WTC11 (cell line): ENCODE data around the gene FAM3D.

Experiments
- AFF4 ChIP-seq: sonication (generic); formaldehyde crosslinking; IDR thresholded peaks from 2 replicates; pipeline ENCODE4 v1.8.1; 2023; ENCODE audit warnings: mild to moderate bottlenecking, missing genetic modification reagents, borderline replicate concordance
- JUN ChIP-seq: sonication (generic); formaldehyde crosslinking; IDR thresholded peaks from 2 replicates; pipeline ENCODE4 v1.8.0; 2023; ENCODE audit warnings: mild to moderate bottlenecking, missing genetic modification reagents
- MAX ChIP-seq: sonication (generic); formaldehyde crosslinking; IDR thresholded peaks from 2 replicates; pipeline ENCODE4 v1.8.0; 2022; ENCODE audit warnings: mild to moderate bottlenecking, missing genetic modification reagents
- SMAD4 ChIP-seq: sonication (generic); formaldehyde crosslinking; IDR thresholded peaks from 2 replicates; pipeline ENCODE4 v1.8.0; 2022; ENCODE audit warnings: mild to moderate bottlenecking, missing genetic modification reagents
- TEAD4 ChIP-seq: sonication (generic); formaldehyde crosslinking; IDR thresholded peaks from 2 replicates; pipeline ENCODE4 v1.8.0; 2022; ENCODE audit warnings: mild to moderate bottlenecking, missing genetic modification reagents
- ZBTB21 ChIP-seq: sonication (generic); formaldehyde crosslinking; IDR thresholded peaks from 2 replicates; pipeline ENCODE4 v1.8.1; 2023; ENCODE audit warnings: mild to moderate bottlenecking, missing genetic modification reagents, borderline replicate concordance
- ZNF281 ChIP-seq: sonication (generic); formaldehyde crosslinking; IDR thresholded peaks from 2 replicates; pipeline ENCODE4 v1.8.0; 2023; ENCODE audit warnings: mild to moderate bottlenecking, missing genetic modification reagents
- ZNF317 ChIP-seq: sonication (generic); formaldehyde crosslinking; IDR thresholded peaks from 2 replicates; pipeline ENCODE4 v1.8.1; 2023; ENCODE audit warnings: low read depth, mild to moderate bottlenecking, moderate library complexity, missing genetic modification reagents, borderline replicate concordance
- TF ChIP-seq, protein P1 (sequence below): fragments of 200-600 bp; IDR thresholded peaks from 2 replicates; pipeline ENCODE4 v1.8.0; 2022; ENCODE audit warnings: antibody characterized with exemption
- TF ChIP-seq, protein P2 (sequence below): sonication (generic); formaldehyde crosslinking; IDR thresholded peaks from 2 replicates; pipeline ENCODE4 v1.8.0; 2023; ENCODE audit warnings: missing genetic modification reagents

DNA sequence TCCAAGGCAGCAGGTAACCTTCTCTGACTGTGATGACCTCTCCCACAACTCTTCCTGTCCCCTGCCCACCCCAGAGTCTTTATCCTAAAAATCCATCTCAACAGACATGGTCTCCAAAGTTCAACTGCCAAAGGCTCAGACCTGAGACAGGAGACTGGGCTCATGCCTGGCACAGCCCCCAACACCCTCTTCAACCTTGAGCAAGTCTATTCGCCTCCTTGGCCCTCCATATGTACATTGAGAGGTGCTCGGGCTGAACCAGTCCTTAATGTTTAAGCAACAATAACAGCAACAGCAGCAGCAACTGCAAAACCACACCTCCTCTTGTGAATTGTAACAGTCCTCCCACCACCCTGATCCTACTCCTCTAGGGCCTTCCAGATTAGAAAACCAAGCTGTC is 9.9 kb downstream of the FAM3D start:
- TF ChIP-seq ZBTB21 (CRISPR knock-in tag) (no peak), TEAD4 (no peak), ZNF281 (CRISPR knock-in tag) (no peak), MAX (CRISPR knock-in tag) (no peak), JUN (CRISPR knock-in tag) (no peak), SMAD4 (CRISPR knock-in tag) (no peak), AFF4 (CRISPR knock-in tag) (no peak), ZNF317 (CRISPR knock-in tag) (no peak)
- TF ChIP-seq, protein P1, sequence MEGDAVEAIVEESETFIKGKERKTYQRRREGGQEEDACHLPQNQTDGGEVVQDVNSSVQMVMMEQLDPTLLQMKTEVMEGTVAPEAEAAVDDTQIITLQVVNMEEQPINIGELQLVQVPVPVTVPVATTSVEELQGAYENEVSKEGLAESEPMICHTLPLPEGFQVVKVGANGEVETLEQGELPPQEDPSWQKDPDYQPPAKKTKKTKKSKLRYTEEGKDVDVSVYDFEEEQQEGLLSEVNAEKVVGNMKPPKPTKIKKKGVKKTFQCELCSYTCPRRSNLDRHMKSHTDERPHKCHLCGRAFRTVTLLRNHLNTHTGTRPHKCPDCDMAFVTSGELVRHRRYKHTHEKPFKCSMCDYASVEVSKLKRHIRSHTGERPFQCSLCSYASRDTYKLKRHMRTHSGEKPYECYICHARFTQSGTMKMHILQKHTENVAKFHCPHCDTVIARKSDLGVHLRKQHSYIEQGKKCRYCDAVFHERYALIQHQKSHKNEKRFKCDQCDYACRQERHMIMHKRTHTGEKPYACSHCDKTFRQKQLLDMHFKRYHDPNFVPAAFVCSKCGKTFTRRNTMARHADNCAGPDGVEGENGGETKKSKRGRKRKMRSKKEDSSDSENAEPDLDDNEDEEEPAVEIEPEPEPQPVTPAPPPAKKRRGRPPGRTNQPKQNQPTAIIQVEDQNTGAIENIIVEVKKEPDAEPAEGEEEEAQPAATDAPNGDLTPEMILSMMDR, result no peak
- TF ChIP-seq, protein P2, sequence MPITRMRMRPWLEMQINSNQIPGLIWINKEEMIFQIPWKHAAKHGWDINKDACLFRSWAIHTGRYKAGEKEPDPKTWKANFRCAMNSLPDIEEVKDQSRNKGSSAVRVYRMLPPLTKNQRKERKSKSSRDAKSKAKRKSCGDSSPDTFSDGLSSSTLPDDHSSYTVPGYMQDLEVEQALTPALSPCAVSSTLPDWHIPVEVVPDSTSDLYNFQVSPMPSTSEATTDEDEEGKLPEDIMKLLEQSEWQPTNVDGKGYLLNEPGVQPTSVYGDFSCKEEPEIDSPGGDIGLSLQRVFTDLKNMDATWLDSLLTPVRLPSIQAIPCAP (CRISPR knock-in tag), result no peak
